GM18526 (cell line): ENCODE data around the gene INF2.
A peak's percentile ranks its signal among the peaks of the same experiment; 100 is the strongest.

ENCODE experiments used
- POLR2A ChIP-seq: IDR thresholded peaks from 3 replicates; pipeline ENCODE4 v1.6.1; 2011; ENCODE audit not compliant: insufficient read length; ENCODE audit errors: extremely low read depth

INF2 gene

DNA sequence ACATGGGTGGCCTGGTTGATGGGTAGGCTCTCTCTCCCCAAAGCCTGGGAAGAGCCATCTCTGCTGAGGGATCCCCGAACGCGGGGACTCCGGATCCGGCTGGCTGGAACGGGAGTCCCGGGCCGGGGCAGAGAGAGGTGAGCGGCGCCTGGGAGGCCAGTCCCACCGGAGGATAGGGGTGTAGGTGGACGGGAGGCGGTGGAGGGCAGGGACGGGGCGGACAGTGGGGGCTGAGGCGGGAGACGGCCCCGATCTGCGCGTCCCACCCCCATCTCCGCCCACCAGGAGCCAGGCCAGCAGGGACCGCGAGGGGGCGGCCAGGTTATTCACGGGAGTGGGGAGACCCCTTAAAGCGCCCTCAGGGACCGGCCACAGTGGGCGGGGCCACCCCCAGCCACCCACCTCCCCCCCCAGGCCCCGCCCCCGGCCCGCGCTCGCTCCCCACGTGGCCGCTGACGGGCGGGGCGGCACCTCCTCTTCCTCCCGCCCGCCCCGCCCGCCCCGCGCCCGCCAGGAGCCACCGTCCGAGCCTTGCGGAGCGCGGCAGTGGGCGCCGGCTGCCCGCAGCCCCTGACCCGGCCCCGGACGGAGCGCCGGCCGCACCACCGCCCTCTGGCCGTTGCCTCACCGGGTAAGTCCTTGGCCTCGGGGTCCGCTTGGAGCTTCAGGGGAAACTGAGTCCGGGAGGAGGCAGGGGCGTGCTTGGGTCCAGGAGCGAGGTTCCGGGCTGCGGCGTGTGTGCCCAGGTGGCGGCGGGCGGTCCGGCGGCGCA, at the start of gene INF2:
Gene INF2, plus strand, starts transcription at position 510 of the 772 bp plus-strand sequence. CDS start 11,748 bp downstream, outside the sequence.
- TF ChIP-seq POLR2A: peak; percentile 47

- no peak for TF ChIP-seq POLR2A
Observed at GRCh38 chr14:104639885-104640548, 49.4 kb upstream of the INF2 start.

DNA sequence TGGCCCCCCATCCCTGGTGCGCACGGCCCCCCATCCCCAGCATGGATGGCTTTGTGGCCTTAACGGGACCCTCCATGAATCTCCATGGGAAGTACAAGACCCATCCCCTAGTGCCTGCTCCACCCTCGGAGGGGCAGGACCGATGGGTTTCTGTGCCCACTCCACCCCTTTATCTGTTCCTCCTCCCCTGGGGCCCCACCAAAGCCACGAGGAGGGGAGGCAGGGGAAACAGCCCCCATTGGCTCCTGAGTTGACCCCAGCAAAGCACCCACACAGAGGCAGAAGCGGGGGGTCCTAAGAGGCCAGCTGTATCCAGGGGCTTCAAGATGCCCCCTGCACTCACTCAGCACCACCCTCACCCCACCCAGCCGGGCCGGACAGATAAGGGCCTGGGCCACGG, 48.7 kb upstream of the INF2 start:
- TF ChIP-seq POLR2A: no peak

GRCh38 chr14:104641753-104642539, 47.5 kb upstream of the INF2 start:
- no peak for TF ChIP-seq POLR2A

- no peak for TF ChIP-seq POLR2A
Observed at GRCh38 chr14:104642540-104642868, 46.9 kb upstream of the INF2 start.

GRCh38 chr14:104643306-104643705, 46.1 kb upstream of the INF2 start:
- TF ChIP-seq POLR2A: no peak

DNA sequence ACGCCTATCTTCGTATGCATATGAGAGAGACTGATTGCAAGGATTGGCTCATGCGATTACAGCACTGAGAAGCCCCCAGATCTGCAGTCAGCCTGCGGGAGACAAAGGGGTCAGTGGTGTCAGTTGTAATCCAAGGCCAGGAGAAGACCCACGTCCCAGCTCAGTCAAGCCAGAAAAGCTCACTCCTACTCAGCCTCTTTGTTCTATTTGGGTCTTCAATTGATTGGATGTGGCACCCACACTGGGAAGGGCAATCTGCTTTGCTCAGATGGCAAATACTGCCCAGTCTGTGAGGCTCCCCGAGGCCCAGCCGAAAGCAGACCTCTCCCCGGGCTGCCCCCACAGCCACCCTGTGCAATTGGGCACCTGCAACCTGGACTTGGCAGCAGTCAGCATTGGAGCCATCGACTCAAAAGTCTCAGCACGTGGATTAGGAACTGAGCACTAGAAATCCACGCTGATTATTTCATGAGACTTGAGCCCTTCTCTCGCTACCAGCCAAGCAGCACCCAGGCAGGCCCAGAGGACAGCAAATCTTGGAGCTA, 45.3 kb upstream of the INF2 start:
- no peak for TF ChIP-seq POLR2A

DNA sequence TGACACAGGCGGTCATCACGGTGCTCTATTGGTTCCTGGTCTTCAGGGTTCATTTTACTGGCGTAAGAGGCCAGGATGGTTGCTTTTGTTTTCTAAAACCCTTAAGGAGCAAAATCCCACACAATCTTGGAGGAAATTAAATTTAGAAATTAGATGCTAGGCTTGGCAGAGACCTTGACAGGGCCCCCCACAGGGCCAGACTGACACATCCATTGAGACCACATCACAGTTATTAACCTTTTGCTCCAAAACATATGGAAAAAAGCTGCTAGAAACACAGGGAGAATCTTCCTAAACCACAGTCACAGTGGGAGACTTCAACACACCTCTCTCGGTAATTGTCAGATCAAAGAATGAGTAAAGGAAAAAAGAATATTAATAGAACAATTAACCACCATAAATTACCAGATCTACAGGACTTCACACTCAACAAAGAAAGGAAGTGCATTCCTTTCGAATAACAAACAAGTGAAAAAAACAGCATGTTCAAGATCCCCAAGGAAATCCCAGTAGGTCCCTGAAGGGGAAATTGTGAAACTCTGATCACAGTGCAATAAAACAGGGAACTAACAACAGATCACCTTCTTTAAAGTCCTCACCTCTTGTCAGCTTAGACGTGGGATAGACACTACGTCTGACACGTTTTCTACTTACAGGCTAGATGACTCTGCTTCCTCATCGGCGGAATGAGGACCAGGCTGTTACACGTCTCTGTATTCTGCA, 44.6 kb upstream of the INF2 start:
- TF ChIP-seq POLR2A: no peak

- no peak for TF ChIP-seq POLR2A
Observed at GRCh38 chr14:104647467-104648043, 41.9 kb upstream of the INF2 start.

- no peak for TF ChIP-seq POLR2A
Observed at GRCh38 chr14:104650057-104650980, 39.1 kb upstream of the INF2 start.

- TF ChIP-seq POLR2A: no peak
Observed at GRCh38 chr14:104650981-104651875, 38.2 kb upstream of the INF2 start.

DNA sequence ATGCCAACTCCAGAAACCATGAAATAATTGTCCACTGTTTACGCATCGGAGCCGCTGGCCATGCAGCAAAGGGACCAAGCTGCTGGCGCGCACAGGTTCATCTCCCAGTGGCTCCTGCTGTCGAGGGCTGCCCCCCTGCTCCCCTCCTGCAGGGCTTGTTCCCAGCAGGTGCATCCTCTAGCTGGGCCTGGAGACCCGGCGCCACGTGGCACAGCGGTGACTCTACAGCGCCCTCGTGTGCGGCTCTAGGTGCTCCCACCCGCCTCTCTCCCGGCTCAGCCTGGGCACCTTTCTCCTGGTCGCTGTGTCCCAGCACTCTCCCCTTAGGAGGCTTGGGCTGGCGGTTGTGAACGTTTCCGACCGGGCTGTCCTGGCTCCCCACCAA, 37.5 kb upstream of the INF2 start:
- TF ChIP-seq POLR2A: no peak

DNA sequence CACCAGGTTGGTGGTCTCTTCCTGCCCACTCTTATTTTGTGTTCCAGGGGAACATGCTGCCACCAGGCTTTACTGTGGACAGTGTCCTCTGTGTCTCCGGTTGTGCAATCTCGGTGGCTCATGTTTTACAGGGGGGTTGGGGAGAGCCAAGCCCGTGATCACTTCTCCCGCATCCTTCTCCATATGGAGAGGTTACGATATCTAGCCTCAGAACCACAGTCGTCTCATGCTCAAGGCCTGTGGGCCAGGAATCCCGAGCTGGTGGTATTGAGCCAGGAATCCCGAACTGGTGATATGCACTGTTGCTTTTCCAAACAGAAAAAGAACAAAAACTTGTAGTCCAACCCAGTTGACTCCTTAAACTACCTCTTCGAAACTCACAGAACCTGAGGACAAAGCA, 37.0 kb upstream of the INF2 start:
- TF ChIP-seq POLR2A: no peak
